Measurements from ENCODE around the gene PRDM16. TPM values are rescaled to one million over a fixed set of nuclear protein-coding genes. Genes with fewer than 3 reads are reported as not detected.

Gene PRDM16
- total RNA-seq, 1 experiment from 2014 or later = not detected

- no TSS peak for BruUV-seq (replicated peaks)
- H3K4me3 Mint-ChIP-seq (ENCODE audit: unreplicated experiment) = no peak overlapping the region
These were observed 109.3 kb downstream of the PRDM16 start for GRCh38 chr1:3178279-3178678.

DNA sequence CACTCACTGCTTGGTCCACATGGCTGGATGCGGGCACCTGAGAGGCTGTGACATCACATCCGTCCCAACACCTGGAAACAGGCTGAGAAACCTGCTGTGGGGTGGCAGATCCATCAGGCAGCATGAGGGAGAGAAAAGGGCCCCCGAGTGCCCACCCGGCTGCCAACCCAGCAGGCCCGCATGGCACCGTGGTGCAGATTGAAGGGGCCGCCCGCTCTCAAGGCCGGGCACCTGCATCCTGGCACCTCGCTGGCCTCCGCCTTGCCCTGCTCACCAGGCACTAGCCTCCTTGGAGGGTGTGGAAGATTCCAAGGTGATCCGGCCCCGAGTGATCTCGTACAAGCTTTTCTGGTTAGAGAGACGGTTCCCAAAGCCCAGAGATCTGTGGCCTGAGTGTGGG, 110.5 kb downstream of the PRDM16 start:
- intact Hi-C loops (cut with micrococcal nuclease) = no loop called here
- no peak overlapping the region for H3K4me3 Mint-ChIP-seq (ENCODE audit: unreplicated experiment)
- no peaks in the 10 kb centered on the region for H3K27me3 Mint-ChIP-seq (ENCODE audit: insufficient read depth, unreplicated experiment)
- ChIA-PET POLR2A (no interaction called here), CTCF (no interaction called here)
- H3K9me3 Mint-ChIP-seq (ENCODE audit: unreplicated experiment) = no peaks in the 10 kb centered on the region
- no peaks in the 10 kb centered on the region for H3K36me3 Mint-ChIP-seq (ENCODE audit: insufficient read depth, unreplicated experiment)
- no peaks in the 10 kb centered on the region for H3K4me1 Mint-ChIP-seq (ENCODE audit: insufficient read depth, unreplicated experiment)
- TF ChIP-seq, protein P1, sequence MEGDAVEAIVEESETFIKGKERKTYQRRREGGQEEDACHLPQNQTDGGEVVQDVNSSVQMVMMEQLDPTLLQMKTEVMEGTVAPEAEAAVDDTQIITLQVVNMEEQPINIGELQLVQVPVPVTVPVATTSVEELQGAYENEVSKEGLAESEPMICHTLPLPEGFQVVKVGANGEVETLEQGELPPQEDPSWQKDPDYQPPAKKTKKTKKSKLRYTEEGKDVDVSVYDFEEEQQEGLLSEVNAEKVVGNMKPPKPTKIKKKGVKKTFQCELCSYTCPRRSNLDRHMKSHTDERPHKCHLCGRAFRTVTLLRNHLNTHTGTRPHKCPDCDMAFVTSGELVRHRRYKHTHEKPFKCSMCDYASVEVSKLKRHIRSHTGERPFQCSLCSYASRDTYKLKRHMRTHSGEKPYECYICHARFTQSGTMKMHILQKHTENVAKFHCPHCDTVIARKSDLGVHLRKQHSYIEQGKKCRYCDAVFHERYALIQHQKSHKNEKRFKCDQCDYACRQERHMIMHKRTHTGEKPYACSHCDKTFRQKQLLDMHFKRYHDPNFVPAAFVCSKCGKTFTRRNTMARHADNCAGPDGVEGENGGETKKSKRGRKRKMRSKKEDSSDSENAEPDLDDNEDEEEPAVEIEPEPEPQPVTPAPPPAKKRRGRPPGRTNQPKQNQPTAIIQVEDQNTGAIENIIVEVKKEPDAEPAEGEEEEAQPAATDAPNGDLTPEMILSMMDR (IDR thresholded peaks at IDR 0.05; ENCODE audit: unreplicated experiment) = no peak
- H3K27ac Mint-ChIP-seq (ENCODE audit: low read depth, unreplicated experiment) = no peak overlapping the region
- no peak for DNase-seq (ENCODE audit: unreplicated experiment)
- no TSS peak for BruUV-seq (replicated peaks)

More at GRCh38 chr1:3178279-3178678, 109.3 kb downstream of the PRDM16 start:
- Mint-ChIP-seq H3K4me1 (ENCODE audit: insufficient read depth, unreplicated experiment) (no peaks in the 10 kb centered on the region), H3K27me3 (ENCODE audit: insufficient read depth, unreplicated experiment) (no peaks in the 10 kb centered on the region), H3K36me3 (ENCODE audit: insufficient read depth, unreplicated experiment) (no peaks in the 10 kb centered on the region), H3K9me3 (ENCODE audit: unreplicated experiment) (peaks cover under 1% of the 10 kb centered on the region), H3K27ac (ENCODE audit: low read depth, unreplicated experiment) (no peak overlapping the region)
- TF ChIP-seq, protein P1 (IDR thresholded peaks at IDR 0.05; ENCODE audit: unreplicated experiment) = no peak
- ChIA-PET POLR2A (no interaction called here), CTCF (no interaction called here)
- intact Hi-C loops (cut with micrococcal nuclease) = no loop called here
- DNase-seq (ENCODE audit: unreplicated experiment) = no peak

GRCh38 chr1:3180915-3181314, 111.9 kb downstream of the PRDM16 start:
- ChIA-PET POLR2A (no interaction called here), CTCF (no interaction called here)
- H3K9me3 Mint-ChIP-seq (ENCODE audit: unreplicated experiment) = peaks cover 7% of the 10 kb centered on the region
- no peak overlapping the region for H3K27ac Mint-ChIP-seq (ENCODE audit: low read depth, unreplicated experiment)
- intact Hi-C loops (cut with micrococcal nuclease) = no loop called here
- TF ChIP-seq, protein P1 (IDR thresholded peaks at IDR 0.05; ENCODE audit: unreplicated experiment) = no peak
- H3K27me3 Mint-ChIP-seq (ENCODE audit: insufficient read depth, unreplicated experiment) = no peaks in the 10 kb centered on the region
- BruUV-seq (replicated peaks) = no TSS peak
- no peak overlapping the region for H3K4me3 Mint-ChIP-seq (ENCODE audit: unreplicated experiment)
- H3K4me1 Mint-ChIP-seq (ENCODE audit: insufficient read depth, unreplicated experiment) = no peaks in the 10 kb centered on the region
- DNase-seq (ENCODE audit: unreplicated experiment) = no peak
- H3K36me3 Mint-ChIP-seq (ENCODE audit: insufficient read depth, unreplicated experiment) = no peaks in the 10 kb centered on the region

DNA sequence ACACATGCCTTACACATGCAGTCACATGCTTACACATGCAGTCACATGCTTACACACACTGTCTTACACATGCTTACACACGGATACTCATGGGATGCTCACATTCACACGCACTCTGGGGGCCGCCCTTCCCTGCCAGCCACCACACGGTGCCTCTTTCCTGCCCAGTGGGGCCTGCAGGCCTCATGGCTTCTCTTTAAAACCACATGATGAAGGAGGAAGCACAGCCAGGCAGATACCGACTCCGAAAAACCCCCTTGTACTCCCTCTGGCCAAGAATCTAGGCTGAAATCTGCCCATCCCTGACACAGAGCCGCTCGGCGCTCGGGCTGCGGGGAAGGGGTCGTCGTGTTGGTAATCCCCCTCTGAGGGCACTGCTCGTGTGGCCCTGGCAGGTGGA, 113.0 kb downstream of the PRDM16 start:
- H3K4me1 Mint-ChIP-seq (ENCODE audit: insufficient read depth, unreplicated experiment) = no peaks in the 10 kb centered on the region
- H3K36me3 Mint-ChIP-seq (ENCODE audit: insufficient read depth, unreplicated experiment) = no peaks in the 10 kb centered on the region
- no peaks in the 10 kb centered on the region for H3K27me3 Mint-ChIP-seq (ENCODE audit: insufficient read depth, unreplicated experiment)
- no peak overlapping the region for H3K4me3 Mint-ChIP-seq (ENCODE audit: unreplicated experiment)
- POLR2A ChIA-PET = no interaction called here
- H3K27ac Mint-ChIP-seq (ENCODE audit: low read depth, unreplicated experiment) = no peak overlapping the region
- no peak for DNase-seq (ENCODE audit: unreplicated experiment)
- peaks cover 7% of the 10 kb centered on the region for H3K9me3 Mint-ChIP-seq (ENCODE audit: unreplicated experiment)
- no TSS peak for BruUV-seq (replicated peaks)
- CTCF ChIA-PET = no interaction called here
- intact Hi-C loops (cut with micrococcal nuclease) = no loop called here
- TF ChIP-seq, protein P1 (IDR thresholded peaks at IDR 0.05; ENCODE audit: unreplicated experiment) = no peak

Measured in MCF 10A (cell line).